ENCODE data around the gene KIF22. TPM values are rescaled to one million over a fixed set of nuclear protein-coding genes. Genes with fewer than 3 reads are reported as not detected.
"Not testable (repeated sequence)": the region's sequence is repeated elsewhere in the genome, so short reads cannot be mapped to it uniquely, and the experiment has no call there.

The KIF22 gene
- total RNA-seq, 2 donors from 2014 or later = 94.7 to 130 TPM

DNA sequence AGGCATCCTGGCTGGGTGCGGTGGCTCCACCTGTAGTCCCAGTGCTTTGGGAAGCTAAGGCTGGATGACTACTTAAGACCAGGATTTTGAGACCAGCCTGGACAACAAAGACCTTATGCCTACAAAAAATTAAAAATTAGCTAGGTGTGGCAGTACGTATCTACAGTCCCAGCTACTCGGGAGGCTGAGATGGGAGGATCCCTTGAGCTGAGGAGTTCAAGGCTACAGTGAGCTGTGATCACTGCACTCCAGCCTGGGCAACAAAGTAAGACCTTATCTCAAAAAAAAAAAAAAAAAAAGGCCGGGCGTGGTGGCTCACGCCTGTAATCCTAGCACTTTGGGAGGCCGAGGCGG lies 35.8 kb downstream of the KIF22 start:
- peaks cover 6% of the 10 kb centered on the region for H3K4me1 ChIP-seq (ENCODE audit: control insufficient read depth, insufficient read depth, low read length)
- TF ChIP-seq, protein P1, sequence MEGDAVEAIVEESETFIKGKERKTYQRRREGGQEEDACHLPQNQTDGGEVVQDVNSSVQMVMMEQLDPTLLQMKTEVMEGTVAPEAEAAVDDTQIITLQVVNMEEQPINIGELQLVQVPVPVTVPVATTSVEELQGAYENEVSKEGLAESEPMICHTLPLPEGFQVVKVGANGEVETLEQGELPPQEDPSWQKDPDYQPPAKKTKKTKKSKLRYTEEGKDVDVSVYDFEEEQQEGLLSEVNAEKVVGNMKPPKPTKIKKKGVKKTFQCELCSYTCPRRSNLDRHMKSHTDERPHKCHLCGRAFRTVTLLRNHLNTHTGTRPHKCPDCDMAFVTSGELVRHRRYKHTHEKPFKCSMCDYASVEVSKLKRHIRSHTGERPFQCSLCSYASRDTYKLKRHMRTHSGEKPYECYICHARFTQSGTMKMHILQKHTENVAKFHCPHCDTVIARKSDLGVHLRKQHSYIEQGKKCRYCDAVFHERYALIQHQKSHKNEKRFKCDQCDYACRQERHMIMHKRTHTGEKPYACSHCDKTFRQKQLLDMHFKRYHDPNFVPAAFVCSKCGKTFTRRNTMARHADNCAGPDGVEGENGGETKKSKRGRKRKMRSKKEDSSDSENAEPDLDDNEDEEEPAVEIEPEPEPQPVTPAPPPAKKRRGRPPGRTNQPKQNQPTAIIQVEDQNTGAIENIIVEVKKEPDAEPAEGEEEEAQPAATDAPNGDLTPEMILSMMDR (conservative IDR thresholded peaks at IDR 0.05) = no peak
- no peak overlapping the region for H3K4me3 Mint-ChIP-seq
- H3K9me3 Mint-ChIP-seq = no peaks in the 10 kb centered on the region
- no peak overlapping the region for H3K27ac Mint-ChIP-seq
- no peaks in the 10 kb centered on the region for H3K36me3 ChIP-seq (ENCODE audit: control insufficient read depth, insufficient read depth, low read length)
- H3K36me3 Mint-ChIP-seq (ENCODE audit: low read depth) = no peaks in the 10 kb centered on the region
- H3K27me3 ChIP-seq (ENCODE audit: control insufficient read depth, insufficient read depth, low read length, poor library complexity, severe bottlenecking) = no peaks in the 10 kb centered on the region
- no peak overlapping the region for H3K4me3 ChIP-seq (ENCODE audit: low read length)
- H3K27ac ChIP-seq (ENCODE audit: low read depth, low read length) = no peak overlapping the region
- no peaks in the 10 kb centered on the region for H3K9me3 ChIP-seq (ENCODE audit: control insufficient read depth, low read length)
- H3K4me1 Mint-ChIP-seq = peaks cover 11% of the 10 kb centered on the region
- H3K27me3 Mint-ChIP-seq (ENCODE audit: insufficient read depth) = no peaks in the 10 kb centered on the region
- no peak for DNase-seq
- 96% methylated on average over 6 to 7 of the region's 8 CpGs for WGBS, 2 experiments (ENCODE audit: insufficient coverage in 1 of 2, insufficient read length in 1 of 2)
- H3K9ac ChIP-seq (ENCODE audit: extremely low read depth, low read length, poor library complexity, severe bottlenecking) = no peak overlapping the region

DNA sequence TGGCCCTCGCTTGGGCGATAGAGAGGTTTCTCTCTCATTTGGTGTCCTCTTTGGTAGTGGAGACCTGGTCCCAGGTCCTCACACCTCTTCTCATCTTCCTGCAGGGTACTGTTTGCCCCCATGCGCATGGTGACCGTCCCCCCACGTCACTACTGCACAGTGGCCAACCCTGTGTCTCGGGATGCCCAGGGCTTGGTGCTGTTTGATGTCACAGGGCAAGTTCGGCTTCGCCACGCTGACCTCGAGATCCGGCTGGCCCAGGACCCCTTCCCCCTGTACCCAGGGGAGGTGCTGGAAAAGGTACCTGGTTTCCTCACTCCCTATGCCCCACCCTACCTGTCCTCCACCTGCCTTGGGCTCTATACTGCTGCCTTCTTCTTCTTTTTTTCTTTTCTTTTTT lies 40.2 kb downstream of the KIF22 start:
- 94% methylated on average over 10 to 11 of the region's 11 CpGs for WGBS, 2 experiments (ENCODE audit: insufficient coverage in 1 of 2, insufficient read length in 1 of 2)
- H3K27ac ChIP-seq (ENCODE audit: low read depth, low read length) = no peak overlapping the region
- H3K9ac ChIP-seq (ENCODE audit: extremely low read depth, low read length, poor library complexity, severe bottlenecking) = no peak overlapping the region
- DNase-seq = no peak
- H3K4me3 ChIP-seq (ENCODE audit: low read length) = no peak overlapping the region
- TF ChIP-seq, protein P1 (conservative IDR thresholded peaks at IDR 0.05) = no peak
- peaks cover 2% of the 10 kb centered on the region for H3K4me1 ChIP-seq (ENCODE audit: control insufficient read depth, insufficient read depth, low read length)
- no peaks in the 10 kb centered on the region for H3K36me3 ChIP-seq (ENCODE audit: control insufficient read depth, insufficient read depth, low read length)
- H3K27me3 ChIP-seq (ENCODE audit: control insufficient read depth, insufficient read depth, low read length, poor library complexity, severe bottlenecking) = no peaks in the 10 kb centered on the region
- H3K36me3 Mint-ChIP-seq (ENCODE audit: low read depth) = no peaks in the 10 kb centered on the region
- H3K4me1 Mint-ChIP-seq = peaks cover 1% of the 10 kb centered on the region
- no peak overlapping the region for H3K4me3 Mint-ChIP-seq
- H3K27ac Mint-ChIP-seq = no peak overlapping the region
- no peaks in the 10 kb centered on the region for H3K27me3 Mint-ChIP-seq (ENCODE audit: insufficient read depth)
- no peaks in the 10 kb centered on the region for H3K9me3 ChIP-seq (ENCODE audit: control insufficient read depth, low read length)
- no peaks in the 10 kb centered on the region for H3K9me3 Mint-ChIP-seq

DNA sequence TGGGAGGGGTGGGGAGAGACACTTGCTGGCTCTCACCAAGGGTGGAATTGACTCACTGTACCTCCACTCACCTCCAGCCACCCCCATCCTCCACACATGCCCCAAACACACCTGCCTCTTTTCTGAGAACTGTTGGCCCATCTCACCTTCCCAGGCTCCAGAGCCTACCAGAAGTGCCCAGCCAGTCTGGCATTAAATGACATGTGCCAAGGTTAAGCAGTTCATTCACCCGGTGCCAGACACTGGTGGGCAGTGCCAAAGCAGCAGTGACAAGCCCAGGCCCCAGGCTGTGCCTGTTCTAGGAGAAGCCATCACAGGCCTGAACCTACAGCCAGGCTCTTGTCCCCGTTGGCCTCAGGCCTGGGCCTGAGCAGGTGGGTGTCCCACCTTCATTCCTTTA lies 40.9 kb downstream of the KIF22 start:
- Histone ChIP-seq H3K27ac (ENCODE audit: low read depth, low read length) (no peak overlapping the region), H3K9ac (ENCODE audit: extremely low read depth, low read length, poor library complexity, severe bottlenecking) (no peak overlapping the region), H3K9me3 (ENCODE audit: control insufficient read depth, low read length) (no peaks in the 10 kb centered on the region), H3K36me3 (ENCODE audit: control insufficient read depth, insufficient read depth, low read length) (no peaks in the 10 kb centered on the region), H3K4me3 (ENCODE audit: low read length) (no peak overlapping the region), H3K27me3 (ENCODE audit: control insufficient read depth, insufficient read depth, low read length, poor library complexity, severe bottlenecking) (no peaks in the 10 kb centered on the region), H3K4me1 (ENCODE audit: control insufficient read depth, insufficient read depth, low read length) (no peaks in the 10 kb centered on the region)
- no peaks in the 10 kb centered on the region for H3K9me3 Mint-ChIP-seq
- no peaks in the 10 kb centered on the region for H3K4me1 Mint-ChIP-seq
- DNase-seq = no peak
- no peak overlapping the region for H3K27ac Mint-ChIP-seq
- no peak overlapping the region for H3K4me3 Mint-ChIP-seq
- no peaks in the 10 kb centered on the region for H3K27me3 Mint-ChIP-seq (ENCODE audit: insufficient read depth)
- H3K36me3 Mint-ChIP-seq (ENCODE audit: low read depth) = no peaks in the 10 kb centered on the region
- TF ChIP-seq, protein P1 (conservative IDR thresholded peaks at IDR 0.05) = no peak
- 98% methylated on average over 2 of the region's 2 CpGs; no CpG with 5 or more reads in 1 of the 2 experiments for WGBS, 2 experiments (ENCODE audit: insufficient coverage in 1 of 2, insufficient read length in 1 of 2)

DNA sequence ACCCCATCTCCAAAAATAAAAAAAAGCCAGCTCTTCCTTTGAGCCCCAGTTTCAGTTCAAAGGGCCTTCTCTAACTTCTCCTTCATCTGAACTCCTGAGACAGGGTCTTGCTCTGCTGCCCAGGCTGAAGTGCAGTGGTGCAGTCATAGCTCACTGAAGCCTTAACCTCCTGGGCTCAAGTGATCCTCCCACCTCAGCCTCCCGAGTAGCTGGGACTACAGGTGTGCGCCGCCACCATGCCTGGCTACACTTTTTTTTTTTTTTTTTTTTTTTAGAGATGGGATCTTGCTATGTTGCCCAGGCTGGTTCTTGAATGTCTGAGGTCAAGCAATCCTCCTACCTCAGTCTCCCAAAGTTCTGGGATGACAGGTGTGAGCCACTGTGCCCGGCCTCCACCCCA lies 42.7 kb downstream of the KIF22 start:
- H3K27ac ChIP-seq (ENCODE audit: low read depth, low read length); H3K36me3 Mint-ChIP-seq (ENCODE audit: low read depth); H3K4me3 ChIP-seq (ENCODE audit: low read length); H3K27ac Mint-ChIP-seq; H3K27me3 ChIP-seq (ENCODE audit: control insufficient read depth, insufficient read depth, low read length, poor library complexity, severe bottlenecking); H3K4me1 ChIP-seq (ENCODE audit: control insufficient read depth, insufficient read depth, low read length); H3K9me3 ChIP-seq (ENCODE audit: control insufficient read depth, low read length); H3K9me3 Mint-ChIP-seq; H3K4me1 Mint-ChIP-seq; H3K36me3 ChIP-seq (ENCODE audit: control insufficient read depth, insufficient read depth, low read length); H3K9ac ChIP-seq (ENCODE audit: extremely low read depth, low read length, poor library complexity, severe bottlenecking); H3K27me3 Mint-ChIP-seq (ENCODE audit: insufficient read depth); DNase-seq; H3K4me3 Mint-ChIP-seq: not testable (repeated sequence)
- WGBS, 2 experiments (ENCODE audit: insufficient coverage in 1 of 2, insufficient read length in 1 of 2) = 83 to 97% methylated on average over 1 to 3 of the region's 4 CpGs
